ENCODE data around the gene UPK1B. TPM values are rescaled to one million over a fixed set of nuclear protein-coding genes. Genes with fewer than 3 reads are reported as not detected.

UPK1B gene
- total and polyA plus RNA-seq, 9 of the 15 experiments (the other 6 are each of a cell fraction or from before 2014, with no cell fraction given), result 0.22 to 1.2 (median 0.51) TPM

GRCh38 chr3:119207512-119207875 is 34.1 kb downstream of the UPK1B start (continued):
- TF ChIP-seq, protein P1, sequence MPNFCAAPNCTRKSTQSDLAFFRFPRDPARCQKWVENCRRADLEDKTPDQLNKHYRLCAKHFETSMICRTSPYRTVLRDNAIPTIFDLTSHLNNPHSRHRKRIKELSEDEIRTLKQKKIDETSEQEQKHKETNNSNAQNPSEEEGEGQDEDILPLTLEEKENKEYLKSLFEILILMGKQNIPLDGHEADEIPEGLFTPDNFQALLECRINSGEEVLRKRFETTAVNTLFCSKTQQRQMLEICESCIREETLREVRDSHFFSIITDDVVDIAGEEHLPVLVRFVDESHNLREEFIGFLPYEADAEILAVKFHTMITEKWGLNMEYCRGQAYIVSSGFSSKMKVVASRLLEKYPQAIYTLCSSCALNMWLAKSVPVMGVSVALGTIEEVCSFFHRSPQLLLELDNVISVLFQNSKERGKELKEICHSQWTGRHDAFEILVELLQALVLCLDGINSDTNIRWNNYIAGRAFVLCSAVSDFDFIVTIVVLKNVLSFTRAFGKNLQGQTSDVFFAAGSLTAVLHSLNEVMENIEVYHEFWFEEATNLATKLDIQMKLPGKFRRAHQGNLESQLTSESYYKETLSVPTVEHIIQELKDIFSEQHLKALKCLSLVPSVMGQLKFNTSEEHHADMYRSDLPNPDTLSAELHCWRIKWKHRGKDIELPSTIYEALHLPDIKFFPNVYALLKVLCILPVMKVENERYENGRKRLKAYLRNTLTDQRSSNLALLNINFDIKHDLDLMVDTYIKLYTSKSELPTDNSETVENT (CRISPR knock-in tag; IDR thresholded peaks at IDR 0.05), result no peak
- TF ChIP-seq POLR3G (IDR thresholded peaks at IDR 0.05; ENCODE audit: extremely low read depth, insufficient read length, insufficient replicate concordance) (no peak), RNF219 (CRISPR knock-in tag; IDR thresholded peaks at IDR 0.05) (no peak)
- TF ChIP-seq, protein P2, sequence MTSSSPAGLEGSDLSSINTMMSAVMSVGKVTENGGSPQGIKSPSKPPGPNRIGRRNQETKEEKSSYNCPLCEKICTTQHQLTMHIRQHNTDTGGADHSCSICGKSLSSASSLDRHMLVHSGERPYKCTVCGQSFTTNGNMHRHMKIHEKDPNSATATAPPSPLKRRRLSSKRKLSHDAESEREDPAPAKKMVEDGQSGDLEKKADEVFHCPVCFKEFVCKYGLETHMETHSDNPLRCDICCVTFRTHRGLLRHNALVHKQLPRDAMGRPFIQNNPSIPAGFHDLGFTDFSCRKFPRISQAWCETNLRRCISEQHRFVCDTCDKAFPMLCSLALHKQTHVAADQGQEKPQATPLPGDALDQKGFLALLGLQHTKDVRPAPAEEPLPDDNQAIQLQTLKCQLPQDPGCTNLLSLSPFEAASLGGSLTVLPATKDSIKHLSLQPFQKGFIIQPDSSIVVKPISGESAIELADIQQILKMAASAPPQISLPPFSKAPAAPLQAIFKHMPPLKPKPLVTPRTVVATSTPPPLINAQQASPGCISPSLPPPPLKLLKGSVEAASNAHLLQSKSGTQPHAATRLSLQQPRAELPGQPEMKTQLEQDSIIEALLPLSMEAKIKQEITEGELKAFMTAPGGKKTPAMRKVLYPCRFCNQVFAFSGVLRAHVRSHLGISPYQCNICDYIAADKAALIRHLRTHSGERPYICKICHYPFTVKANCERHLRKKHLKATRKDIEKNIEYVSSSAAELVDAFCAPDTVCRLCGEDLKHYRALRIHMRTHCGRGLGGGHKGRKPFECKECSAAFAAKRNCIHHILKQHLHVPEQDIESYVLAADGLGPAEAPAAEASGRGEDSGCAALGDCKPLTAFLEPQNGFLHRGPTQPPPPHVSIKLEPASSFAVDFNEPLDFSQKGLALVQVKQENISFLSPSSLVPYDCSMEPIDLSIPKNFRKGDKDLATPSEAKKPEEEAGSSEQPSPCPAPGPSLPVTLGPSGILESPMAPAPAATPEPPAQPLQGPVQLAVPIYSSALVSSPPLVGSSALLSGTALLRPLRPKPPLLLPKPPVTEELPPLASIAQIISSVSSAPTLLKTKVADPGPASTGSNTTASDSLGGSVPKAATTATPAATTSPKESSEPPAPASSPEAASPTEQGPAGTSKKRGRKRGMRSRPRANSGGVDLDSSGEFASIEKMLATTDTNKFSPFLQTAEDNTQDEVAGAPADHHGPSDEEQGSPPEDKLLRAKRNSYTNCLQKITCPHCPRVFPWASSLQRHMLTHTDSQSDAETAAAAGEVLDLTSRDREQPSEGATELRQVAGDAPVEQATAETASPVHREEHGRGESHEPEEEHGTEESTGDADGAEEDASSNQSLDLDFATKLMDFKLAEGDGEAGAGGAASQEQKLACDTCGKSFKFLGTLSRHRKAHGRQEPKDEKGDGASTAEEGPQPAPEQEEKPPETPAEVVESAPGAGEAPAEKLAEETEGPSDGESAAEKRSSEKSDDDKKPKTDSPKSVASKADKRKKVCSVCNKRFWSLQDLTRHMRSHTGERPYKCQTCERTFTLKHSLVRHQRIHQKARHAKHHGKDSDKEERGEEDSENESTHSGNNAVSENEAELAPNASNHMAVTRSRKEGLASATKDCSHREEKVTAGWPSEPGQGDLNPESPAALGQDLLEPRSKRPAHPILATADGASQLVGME (CRISPR knock-in tag; IDR thresholded peaks at IDR 0.05), result no peak
